ENCODE results near the gene CAPRIN1. TPM values are rescaled to one million over a fixed set of nuclear protein-coding genes. Genes with fewer than 3 reads are reported as not detected.

The CAPRIN1 gene
- total RNA-seq, 1 experiment from 2014 or later, result 1,470 TPM

DNA sequence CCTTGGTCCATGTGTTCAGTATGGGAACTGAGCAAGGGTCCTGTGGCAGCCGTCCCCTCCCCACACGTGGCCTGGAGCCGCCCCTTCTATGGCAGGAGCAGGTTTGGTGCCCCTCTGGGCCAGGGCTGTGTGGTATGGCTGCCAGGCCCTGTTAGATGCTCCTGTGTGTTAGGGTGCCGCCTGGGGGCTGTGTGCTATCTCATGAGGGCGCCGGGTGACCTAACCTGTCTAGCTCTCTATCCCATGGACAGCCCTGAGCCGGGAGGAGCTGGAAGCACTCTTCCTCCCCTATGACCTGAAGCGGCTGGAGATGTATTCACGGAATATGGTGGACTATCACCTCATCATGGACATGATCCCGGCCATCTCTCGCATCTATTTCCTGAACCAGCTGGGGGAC is 88.6 kb downstream of the CAPRIN1 start:
- ChIA-PET CTCF (interaction anchor here (1.4 kb wide), 1 partner anchor 34 kb away, joined by 6 read pairs; no protein-coding TSS in a partner anchor), POLR2A (ENCODE audit: low non-redundant PET) (no interaction called here)
- H3K36me3 ChIP-seq (ENCODE audit: insufficient read depth, low read length, poor library complexity, severe bottlenecking), result peaks cover 97% of the 10 kb centered on the region
- TF ChIP-seq, protein P1, sequence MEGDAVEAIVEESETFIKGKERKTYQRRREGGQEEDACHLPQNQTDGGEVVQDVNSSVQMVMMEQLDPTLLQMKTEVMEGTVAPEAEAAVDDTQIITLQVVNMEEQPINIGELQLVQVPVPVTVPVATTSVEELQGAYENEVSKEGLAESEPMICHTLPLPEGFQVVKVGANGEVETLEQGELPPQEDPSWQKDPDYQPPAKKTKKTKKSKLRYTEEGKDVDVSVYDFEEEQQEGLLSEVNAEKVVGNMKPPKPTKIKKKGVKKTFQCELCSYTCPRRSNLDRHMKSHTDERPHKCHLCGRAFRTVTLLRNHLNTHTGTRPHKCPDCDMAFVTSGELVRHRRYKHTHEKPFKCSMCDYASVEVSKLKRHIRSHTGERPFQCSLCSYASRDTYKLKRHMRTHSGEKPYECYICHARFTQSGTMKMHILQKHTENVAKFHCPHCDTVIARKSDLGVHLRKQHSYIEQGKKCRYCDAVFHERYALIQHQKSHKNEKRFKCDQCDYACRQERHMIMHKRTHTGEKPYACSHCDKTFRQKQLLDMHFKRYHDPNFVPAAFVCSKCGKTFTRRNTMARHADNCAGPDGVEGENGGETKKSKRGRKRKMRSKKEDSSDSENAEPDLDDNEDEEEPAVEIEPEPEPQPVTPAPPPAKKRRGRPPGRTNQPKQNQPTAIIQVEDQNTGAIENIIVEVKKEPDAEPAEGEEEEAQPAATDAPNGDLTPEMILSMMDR (conservative IDR thresholded peaks at IDR 0.05; ENCODE audit: low read depth, low read length), result no peak
- TF ChIP-seq EZH2 (IDR thresholded peaks at IDR 0.05; ENCODE audit: borderline replicate concordance, low read depth, low read length, poor library complexity, severe bottlenecking), result no peak
- H3K27me3 ChIP-seq (replicated peaks; ENCODE audit: insufficient read depth, low read depth, low read length, poor library complexity), result no peaks in the 10 kb centered on the region
- no peak overlapping the region for H3K27ac ChIP-seq (ENCODE audit: low read depth, low read length, poor library complexity, severe bottlenecking)
- no peaks in the 10 kb centered on the region for H3K4me1 ChIP-seq (ENCODE audit: insufficient read depth, low read length, poor library complexity, severe bottlenecking)
- no TSS peak for BruUV-seq (replicated peaks)
- no peaks in the 10 kb centered on the region for H3K9me3 ChIP-seq (ENCODE audit: low read depth, low read length, poor library complexity, severe bottlenecking)
- intact Hi-C loops (cut with micrococcal nuclease; ENCODE audit: unreplicated experiment), result loop anchor here (10.0 kb wide), 1 partner anchor 305 kb away; no protein-coding TSS in a partner anchor
- no peak overlapping the region for H3K4me3 ChIP-seq (ENCODE audit: low read depth, low read length, poor library complexity, severe bottlenecking)
- no peak for DNase-seq (ENCODE audit: low spot score)

DNA sequence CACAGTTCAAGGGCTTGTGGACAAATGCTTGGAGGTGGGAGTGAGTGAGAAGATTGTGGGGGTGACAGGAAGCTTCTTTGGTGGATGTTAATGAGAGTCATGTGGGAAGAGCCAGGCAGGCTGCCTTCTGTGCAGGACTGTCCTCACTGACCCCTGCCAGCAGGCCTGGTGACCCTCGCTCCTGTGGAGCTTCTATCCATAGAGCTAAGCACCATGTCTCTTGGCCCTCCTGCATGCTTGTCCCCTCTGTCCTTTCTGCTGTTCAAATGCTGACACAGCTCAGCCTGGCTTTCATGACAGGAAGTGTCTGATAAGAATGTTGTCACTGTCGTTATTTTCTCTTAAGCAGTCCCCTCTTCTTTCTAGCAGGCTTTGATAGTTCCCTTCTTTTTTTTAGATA is 91.5 kb downstream of the CAPRIN1 start:
- no peak for TF ChIP-seq EZH2 (IDR thresholded peaks at IDR 0.05; ENCODE audit: borderline replicate concordance, low read depth, low read length, poor library complexity, severe bottlenecking)
- TF ChIP-seq, protein P1 (conservative IDR thresholded peaks at IDR 0.05; ENCODE audit: low read depth, low read length), result no peak
- no peak for DNase-seq (ENCODE audit: low spot score)
- Histone ChIP-seq H3K27ac (ENCODE audit: low read depth, low read length, poor library complexity, severe bottlenecking) (peak overlapping the region; percentile 8), H3K36me3 (ENCODE audit: insufficient read depth, low read length, poor library complexity, severe bottlenecking) (peaks cover 99% of the 10 kb centered on the region), H3K27me3 (replicated peaks; ENCODE audit: insufficient read depth, low read depth, low read length, poor library complexity) (no peaks in the 10 kb centered on the region), H3K4me3 (ENCODE audit: low read depth, low read length, poor library complexity, severe bottlenecking) (no peak overlapping the region), H3K9me3 (ENCODE audit: low read depth, low read length, poor library complexity, severe bottlenecking) (no peaks in the 10 kb centered on the region), H3K4me1 (ENCODE audit: insufficient read depth, low read length, poor library complexity, severe bottlenecking) (no peaks in the 10 kb centered on the region)
- POLR2A ChIA-PET (ENCODE audit: low non-redundant PET), result no interaction called here
- CTCF ChIA-PET, result no interaction called here
- intact Hi-C loops (cut with micrococcal nuclease; ENCODE audit: unreplicated experiment), result loop anchor here (10.0 kb wide), 1 partner anchor 308 kb away; no protein-coding TSS in a partner anchor
- no TSS peak for BruUV-seq (replicated peaks)

DNA sequence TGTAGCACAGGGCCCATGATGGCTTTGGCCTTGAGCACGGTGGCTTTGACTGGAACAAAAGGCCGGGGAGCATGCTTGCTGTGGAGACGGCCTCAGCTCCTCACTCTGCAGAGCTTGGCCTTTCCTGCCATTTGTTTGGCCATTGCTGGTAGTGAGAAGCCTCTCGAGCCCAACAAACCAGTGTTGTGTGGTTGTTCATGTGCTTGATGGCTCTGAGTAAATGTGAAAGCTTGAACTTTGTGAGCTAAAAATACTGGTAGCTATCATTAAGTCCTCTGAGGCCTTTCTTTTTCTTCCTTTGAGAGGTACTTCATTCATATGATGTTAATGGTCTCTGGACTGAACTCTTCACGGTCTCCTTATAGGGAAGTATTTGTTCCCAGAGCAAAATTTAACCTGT is 93.5 kb downstream of the CAPRIN1 start:
- peaks cover 6% of the 10 kb centered on the region for H3K4me1 ChIP-seq (ENCODE audit: insufficient read depth, low read length, poor library complexity, severe bottlenecking)
- ChIA-PET CTCF (no interaction called here), POLR2A (ENCODE audit: low non-redundant PET) (no interaction called here)
- no peak for DNase-seq (ENCODE audit: low spot score)
- H3K27ac ChIP-seq (ENCODE audit: low read depth, low read length, poor library complexity, severe bottlenecking), result peak overlapping the region; percentile 5
- intact Hi-C loops (cut with micrococcal nuclease; ENCODE audit: unreplicated experiment), result loop anchor here (10.0 kb wide), 1 partner anchor 310 kb away; no protein-coding TSS in a partner anchor
- TF ChIP-seq EZH2 (IDR thresholded peaks at IDR 0.05; ENCODE audit: borderline replicate concordance, low read depth, low read length, poor library complexity, severe bottlenecking), result no peak
- TF ChIP-seq, protein P1 (conservative IDR thresholded peaks at IDR 0.05; ENCODE audit: low read depth, low read length), result no peak
- H3K4me3 ChIP-seq (ENCODE audit: low read depth, low read length, poor library complexity, severe bottlenecking), result no peak overlapping the region
- BruUV-seq (replicated peaks), result no TSS peak
- no peaks in the 10 kb centered on the region for H3K9me3 ChIP-seq (ENCODE audit: low read depth, low read length, poor library complexity, severe bottlenecking)
- H3K27me3 ChIP-seq (replicated peaks; ENCODE audit: insufficient read depth, low read depth, low read length, poor library complexity), result no peaks in the 10 kb centered on the region
- H3K36me3 ChIP-seq (ENCODE audit: insufficient read depth, low read length, poor library complexity, severe bottlenecking), result peaks cover 100% of the 10 kb centered on the region
